ENCODE measurements around the gene OR52B4.

The OR52B4 gene

GRCh38 chr11:4393858-4394223 lies 25.7 kb upstream of the OR52B4 start:
- TF ChIP-seq REST (IDR thresholded peaks at IDR 0.05; ENCODE audit: low read depth) = no peak
- no peak for TF ChIP-seq TEAD4 (IDR thresholded peaks at IDR 0.05)
- TF ChIP-seq YY1 (IDR thresholded peaks at IDR 0.05; ENCODE audit: low read depth) = no peak
- no peak for TF ChIP-seq USF1 (IDR thresholded peaks at IDR 0.05)

GRCh38 chr11:4393209-4393857 lies 25.1 kb upstream of the OR52B4 start, which contains the start of gene TRIM21:
Gene TRIM21 (minus strand): TSS chr11:4393702. CDS start chr11:4390409, 3,293 bp downstream.
- TF ChIP-seq EP300 (IDR thresholded peaks at IDR 0.05; ENCODE audit: borderline replicate concordance) = no peak
- 0 out of 2 replicates have a peak, but pooled peaks have one; percentile 42 for TF ChIP-seq ZBTB7A (IDR thresholded peaks at IDR 0.05; ENCODE audit: low read depth)
- TF ChIP-seq CEBPB (IDR thresholded peaks at IDR 0.05) = no peak

GRCh38 chr11:4388221-4388620 lies 20.0 kb upstream of the OR52B4 start:
- TF ChIP-seq TAF1 (IDR thresholded peaks at IDR 0.05; ENCODE audit: low read depth) (no peak), EGR1 (IDR thresholded peaks at IDR 0.05) (no peak), TEAD4 (IDR thresholded peaks at IDR 0.05) (no peak), MAX (IDR thresholded peaks at IDR 0.05) (no peak), YY1 (IDR thresholded peaks at IDR 0.05; ENCODE audit: low read depth) (no peak), CEBPB (IDR thresholded peaks at IDR 0.05) (no peak), USF1 (IDR thresholded peaks at IDR 0.05) (no peak), FOXM1 (IDR thresholded peaks at IDR 0.05; ENCODE audit: borderline replicate concordance, low read depth) (no peak), ZBTB7A (IDR thresholded peaks at IDR 0.05; ENCODE audit: low read depth) (no peak), EP300 (IDR thresholded peaks at IDR 0.05; ENCODE audit: borderline replicate concordance) (no peak), CREB1 (IDR thresholded peaks at IDR 0.05; ENCODE audit: low read depth) (no peak), RAD21 (IDR thresholded peaks at IDR 0.05; ENCODE audit: low read depth) (no peak)

GRCh38 chr11:4385978-4386740 lies 18.0 kb upstream of the OR52B4 start:
- TF ChIP-seq MAX (IDR thresholded peaks at IDR 0.05) (no peak), FOXM1 (IDR thresholded peaks at IDR 0.05; ENCODE audit: borderline replicate concordance, low read depth) (no peak), TAF1 (IDR thresholded peaks at IDR 0.05; ENCODE audit: low read depth) (no peak), EGR1 (IDR thresholded peaks at IDR 0.05) (no peak), REST (IDR thresholded peaks at IDR 0.05; ENCODE audit: low read depth) (no peak), TEAD4 (IDR thresholded peaks at IDR 0.05) (no peak)

GRCh38 chr11:4381901-4382300 lies 13.7 kb upstream of the OR52B4 start:
- TF ChIP-seq NFIC (IDR thresholded peaks at IDR 0.05) (no peak), EGR1 (IDR thresholded peaks at IDR 0.05) (no peak), USF1 (IDR thresholded peaks at IDR 0.05) (no peak), RAD21 (IDR thresholded peaks at IDR 0.05; ENCODE audit: low read depth) (no peak), TAF1 (IDR thresholded peaks at IDR 0.05; ENCODE audit: low read depth) (no peak)

GRCh38 chr11:4375431-4376140 lies 7.4 kb upstream of the OR52B4 start:
- TF ChIP-seq NFIC (IDR thresholded peaks at IDR 0.05) (no peak), EP300 (IDR thresholded peaks at IDR 0.05; ENCODE audit: borderline replicate concordance) (no peak), TEAD4 (IDR thresholded peaks at IDR 0.05) (no peak), TCF12 (IDR thresholded peaks at IDR 0.05; ENCODE audit: low read depth) (no peak), USF1 (IDR thresholded peaks at IDR 0.05) (no peak), ZBTB7A (IDR thresholded peaks at IDR 0.05; ENCODE audit: low read depth) (no peak), EGR1 (IDR thresholded peaks at IDR 0.05) (no peak), MAX (IDR thresholded peaks at IDR 0.05) (no peak), REST (IDR thresholded peaks at IDR 0.05; ENCODE audit: low read depth) (no peak), FOXM1 (IDR thresholded peaks at IDR 0.05; ENCODE audit: borderline replicate concordance, low read depth) (no peak), RAD21 (IDR thresholded peaks at IDR 0.05; ENCODE audit: low read depth) (no peak)
